ENCODE data around the gene SLC35B4.

SLC35B4 gene

GRCh38 chr7:134332892-134333291, 16.2 kb upstream of the SLC35B4 start:
- Histone ChIP-seq H3K36me3 (ENCODE audit: control insufficient read depth, insufficient read depth, low read length) (no peaks in the 10 kb centered on the region), H3K4me3 (ENCODE audit: low read depth, low read length) (no peak overlapping the region), H3K9me3 (ENCODE audit: control insufficient read depth, insufficient read depth, low read depth, low read length) (peaks cover 4% of the 10 kb centered on the region; the same call in 1 of the 2 replicates), H3K27ac (ENCODE audit: low read depth, low read length) (no peak overlapping the region), H3K4me1 (ENCODE audit: control insufficient read depth, insufficient read depth, low read length) (no peaks in the 10 kb centered on the region), H3K27me3 (ENCODE audit: control insufficient read depth, insufficient read depth, low read length) (no peaks in the 10 kb centered on the region), H3K9ac (ENCODE audit: low read length) (no peak overlapping the region)

- Histone ChIP-seq H3K9me3 (ENCODE audit: control insufficient read depth, insufficient read depth, low read depth, low read length) (peaks cover 4% of the 10 kb centered on the region; the same call in 1 of the 2 replicates), H3K9ac (ENCODE audit: low read length) (no peak overlapping the region), H3K4me3 (ENCODE audit: low read depth, low read length) (no peak overlapping the region), H3K27ac (ENCODE audit: low read depth, low read length) (no peak overlapping the region), H3K27me3 (ENCODE audit: control insufficient read depth, insufficient read depth, low read length) (no peaks in the 10 kb centered on the region), H3K36me3 (ENCODE audit: control insufficient read depth, insufficient read depth, low read length) (no peaks in the 10 kb centered on the region), H3K4me1 (ENCODE audit: control insufficient read depth, insufficient read depth, low read length) (no peaks in the 10 kb centered on the region)
Measured at GRCh38 chr7:134331393-134331792, 14.7 kb upstream of the SLC35B4 start.

GRCh38 chr7:134330974-134331373, 14.2 kb upstream of the SLC35B4 start:
- Histone ChIP-seq H3K9me3 (ENCODE audit: control insufficient read depth, insufficient read depth, low read depth, low read length) (peaks cover 4% of the 10 kb centered on the region; the same call in 1 of the 2 replicates), H3K36me3 (ENCODE audit: control insufficient read depth, insufficient read depth, low read length) (no peaks in the 10 kb centered on the region), H3K4me1 (ENCODE audit: control insufficient read depth, insufficient read depth, low read length) (no peaks in the 10 kb centered on the region), H3K27ac (ENCODE audit: low read depth, low read length) (no peak overlapping the region), H3K4me3 (ENCODE audit: low read depth, low read length) (no peak overlapping the region), H3K27me3 (ENCODE audit: control insufficient read depth, insufficient read depth, low read length) (no peaks in the 10 kb centered on the region), H3K9ac (ENCODE audit: low read length) (no peak overlapping the region)

GRCh38 chr7:134329614-134330346, 13.1 kb upstream of the SLC35B4 start:
- Histone ChIP-seq H3K4me3 (ENCODE audit: low read depth, low read length) (no peak overlapping the region), H3K9ac (ENCODE audit: low read length) (no peak overlapping the region), H3K36me3 (ENCODE audit: control insufficient read depth, insufficient read depth, low read length) (no peaks in the 10 kb centered on the region), H3K27me3 (ENCODE audit: control insufficient read depth, insufficient read depth, low read length) (no peaks in the 10 kb centered on the region), H3K4me1 (ENCODE audit: control insufficient read depth, insufficient read depth, low read length) (no peaks in the 10 kb centered on the region), H3K27ac (ENCODE audit: low read depth, low read length) (no peak overlapping the region), H3K9me3 (ENCODE audit: control insufficient read depth, insufficient read depth, low read depth, low read length) (peaks cover 1% of the 10 kb centered on the region; the same call in 1 of the 2 replicates)

- H3K27me3 ChIP-seq (ENCODE audit: control insufficient read depth, insufficient read depth, low read length) = no peaks in the 10 kb centered on the region
- H3K4me3 ChIP-seq (ENCODE audit: low read depth, low read length) = no peak overlapping the region
- no peaks in the 10 kb centered on the region for H3K9me3 ChIP-seq (ENCODE audit: control insufficient read depth, insufficient read depth, low read depth, low read length)
- H3K27ac ChIP-seq (ENCODE audit: low read depth, low read length) = no peak overlapping the region
- H3K4me1 ChIP-seq (ENCODE audit: control insufficient read depth, insufficient read depth, low read length) = no peaks in the 10 kb centered on the region
- no peak overlapping the region for H3K9ac ChIP-seq (ENCODE audit: low read length)
- no peaks in the 10 kb centered on the region for H3K36me3 ChIP-seq (ENCODE audit: control insufficient read depth, insufficient read depth, low read length)
Measured at GRCh38 chr7:134328900-134329299, 12.2 kb upstream of the SLC35B4 start.

- Histone ChIP-seq H3K9me3 (ENCODE audit: control insufficient read depth, insufficient read depth, low read depth, low read length) (no peaks in the 10 kb centered on the region), H3K27ac (ENCODE audit: low read depth, low read length) (no peak overlapping the region), H3K9ac (ENCODE audit: low read length) (no peak overlapping the region), H3K4me3 (ENCODE audit: low read depth, low read length) (no peak overlapping the region), H3K36me3 (ENCODE audit: control insufficient read depth, insufficient read depth, low read length) (no peaks in the 10 kb centered on the region), H3K4me1 (ENCODE audit: control insufficient read depth, insufficient read depth, low read length) (no peaks in the 10 kb centered on the region), H3K27me3 (ENCODE audit: control insufficient read depth, insufficient read depth, low read length) (no peaks in the 10 kb centered on the region)
Measured at GRCh38 chr7:134327896-134328295, 11.2 kb upstream of the SLC35B4 start.

GRCh38 chr7:134324107-134324506, 7.4 kb upstream of the SLC35B4 start:
- H3K36me3 ChIP-seq (ENCODE audit: control insufficient read depth, insufficient read depth, low read length) = no peaks in the 10 kb centered on the region
- H3K4me3 ChIP-seq (ENCODE audit: low read depth, low read length) = no peak overlapping the region
- no peak overlapping the region for H3K27ac ChIP-seq (ENCODE audit: low read depth, low read length)
- H3K4me1 ChIP-seq (ENCODE audit: control insufficient read depth, insufficient read depth, low read length) = no peaks in the 10 kb centered on the region
- H3K27me3 ChIP-seq (ENCODE audit: control insufficient read depth, insufficient read depth, low read length) = no peaks in the 10 kb centered on the region
- no peak overlapping the region for H3K9ac ChIP-seq (ENCODE audit: low read length)
- H3K9me3 ChIP-seq (ENCODE audit: control insufficient read depth, insufficient read depth, low read depth, low read length) = no peaks in the 10 kb centered on the region

- H3K9ac ChIP-seq (ENCODE audit: low read length) = no peak overlapping the region
- peaks cover 5% of the 10 kb centered on the region; the same call in 1 of the 2 replicates for H3K4me1 ChIP-seq (ENCODE audit: control insufficient read depth, insufficient read depth, low read length)
- H3K4me3 ChIP-seq (ENCODE audit: low read depth, low read length) = no peak overlapping the region
- H3K36me3 ChIP-seq (ENCODE audit: control insufficient read depth, insufficient read depth, low read length) = no peaks in the 10 kb centered on the region
- no peaks in the 10 kb centered on the region for H3K9me3 ChIP-seq (ENCODE audit: control insufficient read depth, insufficient read depth, low read depth, low read length)
- no peak overlapping the region for H3K27ac ChIP-seq (ENCODE audit: low read depth, low read length)
- H3K27me3 ChIP-seq (ENCODE audit: control insufficient read depth, insufficient read depth, low read length) = 0 out of 2 replicates have a peak, but pooled peaks cover 2% of the 10 kb centered on the region
Measured at GRCh38 chr7:134320201-134320600, 3.5 kb upstream of the SLC35B4 start.

- Histone ChIP-seq H3K4me3 (ENCODE audit: low read depth, low read length) (no peak overlapping the region), H3K36me3 (ENCODE audit: control insufficient read depth, insufficient read depth, low read length) (no peaks in the 10 kb centered on the region), H3K9ac (ENCODE audit: low read length) (no peak overlapping the region), H3K27ac (ENCODE audit: low read depth, low read length) (no peak overlapping the region), H3K27me3 (ENCODE audit: control insufficient read depth, insufficient read depth, low read length) (0 out of 2 replicates have a peak, but pooled peaks cover 2% of the 10 kb centered on the region), H3K9me3 (ENCODE audit: control insufficient read depth, insufficient read depth, low read depth, low read length) (no peaks in the 10 kb centered on the region), H3K4me1 (ENCODE audit: control insufficient read depth, insufficient read depth, low read length) (peaks cover 5% of the 10 kb centered on the region; the same call in 1 of the 2 replicates)
Measured at GRCh38 chr7:134318443-134318842, 1.7 kb upstream of the SLC35B4 start.

GRCh38 chr7:134317434-134317833, 704 bp upstream of the SLC35B4 start:
- Histone ChIP-seq H3K36me3 (ENCODE audit: control insufficient read depth, insufficient read depth, low read length) (no peaks in the 10 kb centered on the region), H3K27me3 (ENCODE audit: control insufficient read depth, insufficient read depth, low read length) (0 out of 2 replicates have a peak, but pooled peaks cover 2% of the 10 kb centered on the region), H3K27ac (ENCODE audit: low read depth, low read length) (no peak overlapping the region), H3K4me3 (ENCODE audit: low read depth, low read length) (peak overlapping the region; percentile 91), H3K9me3 (ENCODE audit: control insufficient read depth, insufficient read depth, low read depth, low read length) (no peaks in the 10 kb centered on the region), H3K9ac (ENCODE audit: low read length) (no peak overlapping the region), H3K4me1 (ENCODE audit: control insufficient read depth, insufficient read depth, low read length) (peaks cover 5% of the 10 kb centered on the region; the same call in 1 of the 2 replicates)

GRCh38 chr7:134315679-134316538, 821 bp downstream of the SLC35B4 start:
- H3K27ac ChIP-seq (ENCODE audit: low read depth, low read length) = peak overlapping the region; percentile 53; the same call in 1 of the 2 replicates

More at GRCh38 chr7:134315679-134316538, 821 bp downstream of the SLC35B4 start:
- peak overlapping the region; percentile 70 for H3K9ac ChIP-seq (ENCODE audit: low read length)
- H3K27me3 ChIP-seq (ENCODE audit: control insufficient read depth, insufficient read depth, low read length) = 0 out of 2 replicates have a peak, but pooled peaks cover 2% of the 10 kb centered on the region
- no peaks in the 10 kb centered on the region for H3K9me3 ChIP-seq (ENCODE audit: control insufficient read depth, insufficient read depth, low read depth, low read length)
- 0 out of 2 replicates have a peak, but pooled peaks cover 3% of the 10 kb centered on the region for H3K36me3 ChIP-seq (ENCODE audit: control insufficient read depth, insufficient read depth, low read length)
- peak overlapping the region; percentile 91 for H3K4me3 ChIP-seq (ENCODE audit: low read depth, low read length)
- H3K4me1 ChIP-seq (ENCODE audit: control insufficient read depth, insufficient read depth, low read length) = peaks cover 5% of the 10 kb centered on the region; the same call in 1 of the 2 replicates

Measured in HUES6 (cell line).